ENCODE results near the gene MAP1B. TPM values are rescaled to one million over a fixed set of nuclear protein-coding genes. Genes with fewer than 3 reads are reported as not detected.
A peak's percentile ranks its signal among the peaks of the same experiment; 100 is the strongest.
"Not testable (repeated sequence)": the region's sequence is repeated elsewhere in the genome, so short reads cannot be mapped to it uniquely, and the experiment has no call there.

MAP1B gene
- total RNA-seq, 1 donor from 2014 or later: 84.4 TPM

GRCh38 chr5:72167257-72167656, 60.0 kb downstream of the MAP1B start:
- Histone ChIP-seq H4K20me1 (ENCODE audit: low read depth) (peaks cover 50% of the 10 kb centered on the region), H3K79me2 (ENCODE audit: low read depth) (peaks cover 78% of the 10 kb centered on the region), H3K4me1 (peaks cover 57% of the 10 kb centered on the region), H3K9me3 (ENCODE audit: low read depth) (no peaks in the 10 kb centered on the region), H3K27me3 (no peaks in the 10 kb centered on the region), H3K4me3 (no peak overlapping the region), H2AFZ (replicated peaks) (no peak overlapping the region), H3F3A (ENCODE audit: low read depth) (peaks cover 30% of the 10 kb centered on the region), H3K36me3 (no peaks in the 10 kb centered on the region), H3K27ac (peak overlapping the region; percentile 85), H3K9ac (no peak overlapping the region), H3K4me2 (peak overlapping the region; percentile 55)
- H3K27ac Mint-ChIP-seq: peak overlapping the region; percentile 96
- TF ChIP-seq EZH2phosphoT487 (IDR thresholded peaks at IDR 0.05): no peak
- TF ChIP-seq, protein P1, sequence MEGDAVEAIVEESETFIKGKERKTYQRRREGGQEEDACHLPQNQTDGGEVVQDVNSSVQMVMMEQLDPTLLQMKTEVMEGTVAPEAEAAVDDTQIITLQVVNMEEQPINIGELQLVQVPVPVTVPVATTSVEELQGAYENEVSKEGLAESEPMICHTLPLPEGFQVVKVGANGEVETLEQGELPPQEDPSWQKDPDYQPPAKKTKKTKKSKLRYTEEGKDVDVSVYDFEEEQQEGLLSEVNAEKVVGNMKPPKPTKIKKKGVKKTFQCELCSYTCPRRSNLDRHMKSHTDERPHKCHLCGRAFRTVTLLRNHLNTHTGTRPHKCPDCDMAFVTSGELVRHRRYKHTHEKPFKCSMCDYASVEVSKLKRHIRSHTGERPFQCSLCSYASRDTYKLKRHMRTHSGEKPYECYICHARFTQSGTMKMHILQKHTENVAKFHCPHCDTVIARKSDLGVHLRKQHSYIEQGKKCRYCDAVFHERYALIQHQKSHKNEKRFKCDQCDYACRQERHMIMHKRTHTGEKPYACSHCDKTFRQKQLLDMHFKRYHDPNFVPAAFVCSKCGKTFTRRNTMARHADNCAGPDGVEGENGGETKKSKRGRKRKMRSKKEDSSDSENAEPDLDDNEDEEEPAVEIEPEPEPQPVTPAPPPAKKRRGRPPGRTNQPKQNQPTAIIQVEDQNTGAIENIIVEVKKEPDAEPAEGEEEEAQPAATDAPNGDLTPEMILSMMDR (IDR thresholded peaks at IDR 0.05): no peak
- TF ChIP-seq EZH2 (IDR thresholded peaks at IDR 0.05): no peak
- peaks cover 85% of the 10 kb centered on the region for H3K4me1 Mint-ChIP-seq
- H3K9me3 Mint-ChIP-seq: no peaks in the 10 kb centered on the region
- no peak for DNase-seq (ENCODE audit: low spot score)
- peak overlapping the region; percentile 44 for H3K4me3 Mint-ChIP-seq
- H3K36me3 Mint-ChIP-seq: peaks cover 37% of the 10 kb centered on the region
- peaks cover 3% of the 10 kb centered on the region for H3K27me3 Mint-ChIP-seq (ENCODE audit: insufficient read depth, low read depth)

DNA sequence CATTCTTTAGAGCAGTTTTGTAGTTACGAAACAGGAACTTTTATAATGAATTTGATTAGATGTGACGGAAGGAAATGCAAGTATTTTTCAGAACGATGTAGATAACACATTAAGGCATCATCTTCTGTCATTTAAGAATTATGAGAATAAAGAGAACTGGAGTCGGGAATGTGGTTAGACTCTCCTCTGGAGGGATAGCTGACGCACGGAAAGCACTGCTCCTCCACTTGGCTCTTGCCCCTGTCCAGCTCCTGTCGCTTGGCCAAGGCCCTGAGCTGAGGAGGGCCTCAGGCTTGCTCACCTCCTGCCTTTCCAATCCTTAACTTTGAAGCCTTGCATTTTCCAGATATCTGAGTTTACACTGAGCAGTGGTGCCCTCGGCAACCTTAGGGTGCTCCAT, 60.5 kb downstream of the MAP1B start:
- Histone ChIP-seq H3K9me3 (ENCODE audit: low read depth) (no peaks in the 10 kb centered on the region), H3K36me3 (no peaks in the 10 kb centered on the region), H3K27ac (no peak overlapping the region), H4K20me1 (ENCODE audit: low read depth) (peaks cover 54% of the 10 kb centered on the region), H3K4me1 (peaks cover 57% of the 10 kb centered on the region), H3F3A (ENCODE audit: low read depth) (peaks cover 30% of the 10 kb centered on the region), H3K9ac (no peak overlapping the region), H3K4me2 (no peak overlapping the region), H3K27me3 (no peaks in the 10 kb centered on the region), H2AFZ (replicated peaks) (no peak overlapping the region), H3K4me3 (no peak overlapping the region), H3K79me2 (ENCODE audit: low read depth) (peaks cover 76% of the 10 kb centered on the region)
- DNase-seq (ENCODE audit: low spot score): no peak
- Mint-ChIP-seq H3K9me3 (no peaks in the 10 kb centered on the region), H3K4me1 (peaks cover 88% of the 10 kb centered on the region), H3K36me3 (peaks cover 35% of the 10 kb centered on the region), H3K27me3 (ENCODE audit: insufficient read depth, low read depth) (peaks cover 3% of the 10 kb centered on the region), H3K27ac (no peak overlapping the region), H3K4me3 (no peak overlapping the region)
- TF ChIP-seq EZH2 (IDR thresholded peaks at IDR 0.05): no peak
- TF ChIP-seq, protein P1 (IDR thresholded peaks at IDR 0.05): no peak
- TF ChIP-seq EZH2phosphoT487 (IDR thresholded peaks at IDR 0.05): no peak

- no peaks in the 10 kb centered on the region for H3K27me3 ChIP-seq
- no peaks in the 10 kb centered on the region for H3K36me3 ChIP-seq
- H3K4me1 Mint-ChIP-seq: peaks cover 77% of the 10 kb centered on the region
- no peak overlapping the region for H3K4me2 ChIP-seq
- no peak overlapping the region for H3K27ac Mint-ChIP-seq
- no peak overlapping the region for H2AFZ ChIP-seq (replicated peaks)
- H3F3A ChIP-seq (ENCODE audit: low read depth): peaks cover 22% of the 10 kb centered on the region
- H4K20me1 ChIP-seq (ENCODE audit: low read depth): peaks cover 47% of the 10 kb centered on the region
- peaks cover 33% of the 10 kb centered on the region for H3K36me3 Mint-ChIP-seq
- H3K9me3 Mint-ChIP-seq: no peaks in the 10 kb centered on the region
- no peak for DNase-seq (ENCODE audit: low spot score)
- H3K4me3 Mint-ChIP-seq: no peak overlapping the region
- TF ChIP-seq EZH2 (IDR thresholded peaks at IDR 0.05) (no peak), EZH2phosphoT487 (IDR thresholded peaks at IDR 0.05) (no peak)
- TF ChIP-seq, protein P1 (IDR thresholded peaks at IDR 0.05): no peak
- H3K79me2 ChIP-seq (ENCODE audit: low read depth): peaks cover 75% of the 10 kb centered on the region
- no peaks in the 10 kb centered on the region for H3K9me3 ChIP-seq (ENCODE audit: low read depth)
- H3K4me3 ChIP-seq: no peak overlapping the region
- no peak overlapping the region for H3K27ac ChIP-seq
- H3K27me3 Mint-ChIP-seq (ENCODE audit: insufficient read depth, low read depth): no peaks in the 10 kb centered on the region
- H3K4me1 ChIP-seq: peaks cover 50% of the 10 kb centered on the region
- no peak overlapping the region for H3K9ac ChIP-seq
Observed at GRCh38 chr5:72170101-72170500, 62.8 kb downstream of the MAP1B start.

DNA sequence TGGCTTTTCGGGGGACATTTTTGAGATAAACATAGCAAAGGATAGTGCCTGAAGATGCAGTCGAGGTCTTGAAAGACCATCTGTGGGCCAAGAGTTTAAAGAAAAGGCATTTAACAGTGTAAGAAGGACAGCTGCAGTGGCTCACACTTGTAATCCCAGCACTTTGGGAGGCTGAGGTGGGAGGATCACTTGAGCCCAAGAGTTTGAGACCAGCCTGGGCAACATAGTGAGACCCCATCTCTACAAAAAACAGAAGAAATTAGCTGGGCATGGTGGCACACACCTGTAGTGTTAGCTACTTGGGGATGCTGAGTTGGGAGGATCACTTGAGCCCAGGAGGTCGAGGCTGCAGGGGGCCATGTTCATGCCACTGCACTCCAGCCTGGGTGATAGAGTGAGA, 63.9 kb downstream of the MAP1B start:
- not testable (repeated sequence) for H3K27me3 ChIP-seq; H3K4me3 ChIP-seq; H3K4me2 ChIP-seq; H2AFZ ChIP-seq (replicated peaks); DNase-seq (ENCODE audit: low spot score); H3K9me3 Mint-ChIP-seq; H3K4me3 Mint-ChIP-seq; H3K27ac ChIP-seq; H3K27me3 Mint-ChIP-seq (ENCODE audit: insufficient read depth, low read depth); H3K9ac ChIP-seq; H3K9me3 ChIP-seq (ENCODE audit: low read depth); H3K27ac Mint-ChIP-seq; H3K36me3 ChIP-seq
- Histone ChIP-seq H3K79me2 (ENCODE audit: low read depth) (peaks cover 81% of the 10 kb centered on the region), H3F3A (ENCODE audit: low read depth) (peaks cover 14% of the 10 kb centered on the region), H3K4me1 (peaks cover 40% of the 10 kb centered on the region), H4K20me1 (ENCODE audit: low read depth) (peaks cover 37% of the 10 kb centered on the region)
- Mint-ChIP-seq H3K36me3 (peaks cover 42% of the 10 kb centered on the region), H3K4me1 (peaks cover 77% of the 10 kb centered on the region)
